ENCODE measurements around the gene ALAS1. TPM values are rescaled to one million over a fixed set of nuclear protein-coding genes. Genes with fewer than 3 reads are reported as not detected.

The ALAS1 gene
- total and polyA plus RNA-seq, 2 of the 13 experiments (the other 11 are each of a cell fraction or from before 2014, with no cell fraction given), result 36.0 to 43.2 TPM

DNA sequence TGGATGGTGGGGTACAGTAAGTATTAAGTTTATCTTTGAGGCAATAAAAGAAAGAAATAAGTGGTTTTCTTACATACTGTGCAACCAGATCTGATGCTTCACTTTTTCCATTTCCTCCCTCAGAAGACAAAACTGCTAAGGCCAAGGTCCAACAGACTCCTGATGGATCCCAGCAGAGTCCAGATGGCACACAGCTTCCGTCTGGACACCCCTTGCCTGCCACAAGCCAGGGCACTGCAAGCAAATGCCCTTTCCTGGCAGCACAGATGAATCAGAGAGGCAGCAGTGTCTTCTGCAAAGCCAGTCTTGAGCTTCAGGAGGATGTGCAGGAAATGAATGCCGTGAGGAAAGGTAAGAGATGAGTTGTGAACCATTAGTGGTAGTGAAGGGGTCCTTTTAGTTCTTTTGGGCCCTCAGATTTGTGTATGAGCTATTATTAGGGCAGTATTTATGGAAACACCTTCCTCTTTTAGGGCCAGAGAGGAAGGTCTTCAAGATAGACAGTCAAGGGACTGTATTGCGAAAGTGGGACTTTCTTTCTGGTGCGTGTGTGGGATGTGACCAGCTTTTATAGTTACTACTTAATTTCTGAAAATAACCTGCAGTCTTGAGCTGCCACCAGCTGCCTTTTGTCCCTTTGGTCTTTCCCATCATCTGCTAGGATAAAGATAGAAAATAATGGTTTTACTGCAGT is 4.6 kb downstream of the ALAS1 start:
- Histone ChIP-seq H3K27ac (ENCODE audit: extremely low read length, insufficient read depth, low read length) (no peak overlapping the region), H3K27me3 (ENCODE audit: control insufficient read depth in 1 of 2, insufficient read depth in 2 of 2, low read length in 2 of 2) (no peaks in the 10 kb centered on the region), H3K9ac (ENCODE audit: insufficient read depth, low read depth, low read length) (no peak overlapping the region), H4K20me1 (ENCODE audit: insufficient read depth, low read length) (no peaks in the 10 kb centered on the region), H3K4me2 (ENCODE audit: low read depth, low read length) (no peak overlapping the region), H2AFZ (ENCODE audit: low read length) (no peak overlapping the region), H3K9me3 (ENCODE audit: low read length) (no peaks in the 10 kb centered on the region), H3K4me1 (ENCODE audit: insufficient read depth, low read length) (peaks cover 52% of the 10 kb centered on the region), H3K4me3 (replicated peaks in 1 of 3; ENCODE audit: insufficient read depth in 1 of 3, low read depth in 2 of 3, low read length in 3 of 3) (no peak overlapping the region), H3K36me3 (replicated peaks in 1 of 2; ENCODE audit: control insufficient read depth in 1 of 2, insufficient read depth in 2 of 2, low read length in 2 of 2) (peaks cover 12 to 62% of the 10 kb centered on the region in 2 experiments), H3K79me2 (ENCODE audit: insufficient read depth, low read length) (peaks cover 11% of the 10 kb centered on the region)
- CTCF ChIA-PET (ENCODE audit: low intra/inter-chr PET ratio, low total read pairs), result no interaction called here
- intact Hi-C loops (cut with micrococcal nuclease; ENCODE audit: unreplicated experiment) (no loop called here), in situ Hi-C loops (cut with HindIII; ENCODE audit: extremely low pct_ligation_motif_present, low pct_unique_long_range_greater_than_20kb) (no loop called here)
- no peak for ATAC-seq
- POLR2A ChIA-PET, result interaction anchor here (2.1 kb wide), 1 partner anchor 25 kb away, joined by 5 read pairs; no protein-coding TSS in a partner anchor
- no peak for DNase-seq (ENCODE audit: low spot score)
- no TSS peak for BruUV-seq (replicated peaks)
- no peak for TF ChIP-seq ZNF749 (CRISPR knock-in tag; IDR thresholded peaks at IDR 0.05; ENCODE audit: borderline replicate concordance)
- TF ChIP-seq ZNF567 (CRISPR knock-in tag; IDR thresholded peaks at IDR 0.05; ENCODE audit: borderline replicate concordance), result no peak
- TF ChIP-seq AGO1 (IDR thresholded peaks at IDR 0.05; ENCODE audit: low read depth, low read length, poor library complexity, severe bottlenecking), result no peak
- no peak for TF ChIP-seq ZNF660 (CRISPR knock-in tag; IDR thresholded peaks at IDR 0.05; ENCODE audit: borderline replicate concordance, low read depth)
- no peak for TF ChIP-seq MEIS2 (CRISPR knock-in tag; IDR thresholded peaks at IDR 0.05)
- TF ChIP-seq ADNP (CRISPR knock-in tag; IDR thresholded peaks at IDR 0.05), result no peak
- no peak for TF ChIP-seq ZNF263 (CRISPR knock-in tag; IDR thresholded peaks at IDR 0.05)
- TF ChIP-seq, protein P1, sequence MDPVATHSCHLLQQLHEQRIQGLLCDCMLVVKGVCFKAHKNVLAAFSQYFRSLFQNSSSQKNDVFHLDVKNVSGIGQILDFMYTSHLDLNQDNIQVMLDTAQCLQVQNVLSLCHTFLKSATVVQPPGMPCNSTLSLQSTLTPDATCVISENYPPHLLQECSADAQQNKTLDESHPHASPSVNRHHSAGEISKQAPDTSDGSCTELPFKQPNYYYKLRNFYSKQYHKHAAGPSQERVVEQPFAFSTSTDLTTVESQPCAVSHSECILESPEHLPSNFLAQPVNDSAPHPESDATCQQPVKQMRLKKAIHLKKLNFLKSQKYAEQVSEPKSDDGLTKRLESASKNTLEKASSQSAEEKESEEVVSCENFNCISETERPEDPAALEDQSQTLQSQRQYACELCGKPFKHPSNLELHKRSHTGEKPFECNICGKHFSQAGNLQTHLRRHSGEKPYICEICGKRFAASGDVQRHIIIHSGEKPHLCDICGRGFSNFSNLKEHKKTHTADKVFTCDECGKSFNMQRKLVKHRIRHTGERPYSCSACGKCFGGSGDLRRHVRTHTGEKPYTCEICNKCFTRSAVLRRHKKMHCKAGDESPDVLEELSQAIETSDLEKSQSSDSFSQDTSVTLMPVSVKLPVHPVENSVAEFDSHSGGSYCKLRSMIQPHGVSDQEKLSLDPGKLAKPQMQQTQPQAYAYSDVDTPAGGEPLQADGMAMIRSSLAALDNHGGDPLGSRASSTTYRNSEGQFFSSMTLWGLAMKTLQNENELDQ (CRISPR knock-in tag; IDR thresholded peaks at IDR 0.05; ENCODE audit: borderline replicate concordance), result no peak
- no peak for TF ChIP-seq ZFP41 (CRISPR knock-in tag; IDR thresholded peaks at IDR 0.05; ENCODE audit: borderline replicate concordance)
- no peak for TF ChIP-seq RBAK (CRISPR knock-in tag; IDR thresholded peaks at IDR 0.05)
- no peak for TF ChIP-seq MIER2 (CRISPR knock-in tag; IDR thresholded peaks at IDR 0.05)
- TF ChIP-seq, protein P2, sequence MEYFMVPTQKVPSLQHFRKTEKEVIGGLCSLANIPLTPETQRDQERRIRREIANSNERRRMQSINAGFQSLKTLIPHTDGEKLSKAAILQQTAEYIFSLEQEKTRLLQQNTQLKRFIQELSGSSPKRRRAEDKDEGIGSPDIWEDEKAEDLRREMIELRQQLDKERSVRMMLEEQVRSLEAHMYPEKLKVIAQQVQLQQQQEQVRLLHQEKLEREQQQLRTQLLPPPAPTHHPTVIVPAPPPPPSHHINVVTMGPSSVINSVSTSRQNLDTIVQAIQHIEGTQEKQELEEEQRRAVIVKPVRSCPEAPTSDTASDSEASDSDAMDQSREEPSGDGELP (IDR thresholded peaks at IDR 0.05; ENCODE audit: borderline replicate concordance, low read depth), result no peak
- no peak for TF ChIP-seq IKZF1 (IDR thresholded peaks at IDR 0.05)
- TF ChIP-seq FOXA3 (CRISPR knock-in tag; IDR thresholded peaks at IDR 0.05), result no peak
- TF ChIP-seq ZNF441 (CRISPR knock-in tag; IDR thresholded peaks at IDR 0.05; ENCODE audit: borderline replicate concordance), result no peak
- TF ChIP-seq NFIC (IDR thresholded peaks at IDR 0.05; ENCODE audit: low read length), result no peak
- FAIRE-seq, result no peak
- WGBS (ENCODE audit: low lambda C conversion rate), result 99% methylated on average over 4 of the region's 4 CpGs

Measured in HepG2 (cell line).